ACHN (cell line): ENCODE measurements around the gene GH2.
"Not testable (repeated sequence)": the region's sequence is repeated elsewhere in the genome, so short reads cannot be mapped to it uniquely, and the experiment has no call there.

Experiments
- DNase-seq: peaks from one replicate; pipeline ENCODE4 v3.0.0-alpha.2; 2015
- in situ Hi-C: cut with HindIII; loops from 2 replicates; pipeline ENCODE4 v1.10.0; 2017; ENCODE audit warnings: low sequenced_read_pairs, low pct_ligation_motif_present, low pct_unique_long_range_greater_than_20kb

Gene GH2

GRCh38 chr17:63881935-63882601 is at the start of gene GH2:
Gene GH2 (minus strand): TSS chr17:63881944. CDS start chr17:63881801, 143 bp downstream.
- in situ Hi-C loops, result no loop called here
- DNase-seq, result peak; percentile 62

DNA sequence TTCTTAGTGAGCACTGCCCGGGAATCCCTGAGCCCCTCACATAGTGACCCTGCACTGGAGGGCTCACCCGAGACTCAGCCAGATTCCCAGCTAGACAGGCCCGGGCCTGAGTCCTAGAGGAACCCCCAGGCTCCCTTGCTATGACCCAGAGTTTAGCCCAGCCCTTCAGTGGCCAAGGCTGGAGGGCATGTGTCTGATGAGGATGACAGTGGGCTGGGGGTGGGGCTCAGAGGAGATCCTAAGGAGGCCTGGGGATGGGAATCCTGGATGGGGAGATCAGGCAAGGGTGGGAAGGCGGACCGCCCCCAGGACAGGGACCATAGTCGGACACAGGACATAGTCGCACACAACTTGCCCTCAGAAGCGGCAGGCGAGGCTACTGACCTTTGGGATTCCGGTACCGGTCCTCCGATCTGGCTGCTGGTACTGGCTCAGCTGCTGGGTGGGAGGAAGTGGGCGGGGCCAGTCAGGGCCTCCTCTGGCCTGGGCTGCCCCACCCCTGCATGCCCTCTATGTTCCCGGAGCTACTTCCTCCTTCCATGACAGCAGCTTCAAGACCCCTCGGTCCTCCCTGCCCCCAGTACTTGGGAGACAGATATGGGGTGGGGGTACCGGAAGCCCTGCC is 49.3 kb upstream of the GH2 start:
- in situ Hi-C loops, result no loop called here
- no peak for DNase-seq

DNA sequence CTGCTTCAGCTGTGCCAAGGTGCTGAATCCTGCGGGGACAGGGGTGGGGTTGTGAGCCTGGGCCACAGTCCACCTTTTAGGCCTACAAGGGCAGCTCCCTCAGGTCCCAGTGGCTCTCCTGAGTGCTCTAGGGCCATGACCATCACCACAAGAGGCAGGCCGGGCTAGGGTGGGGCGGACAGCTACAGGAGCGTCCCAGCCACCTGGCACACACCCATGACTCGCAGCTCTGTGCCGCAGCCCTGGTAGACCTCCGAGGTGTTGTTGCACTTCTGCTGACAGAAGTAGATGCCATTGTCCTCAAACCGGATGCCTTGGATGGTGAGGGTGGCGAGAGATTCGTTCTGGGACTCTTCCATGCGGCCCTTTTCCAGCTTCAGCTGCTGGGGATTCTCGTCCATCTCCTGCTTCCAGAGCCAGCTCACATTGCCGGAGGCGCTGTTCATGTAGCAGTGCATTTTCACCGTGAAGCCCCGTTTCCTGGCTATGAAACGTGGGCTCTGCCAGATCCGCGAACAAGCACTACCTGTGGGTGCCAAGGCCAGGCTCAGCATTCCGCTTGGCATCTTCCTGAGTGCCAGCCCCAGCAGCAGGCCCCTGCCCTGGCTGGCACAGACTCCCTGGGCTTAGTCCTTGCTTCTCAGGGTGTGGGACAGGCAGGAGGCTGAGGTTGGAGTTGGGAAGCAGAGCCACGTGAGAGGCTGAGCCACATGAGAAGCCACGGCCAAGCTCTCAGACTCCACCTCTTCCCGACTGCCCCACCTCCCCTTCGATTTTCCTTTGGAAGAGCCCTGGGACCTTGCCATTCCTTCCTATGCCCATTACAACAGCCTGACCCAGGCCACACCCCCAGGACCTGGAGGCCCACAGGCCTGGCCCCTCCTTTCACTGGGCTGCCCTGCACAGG is 48.4 kb upstream of the GH2 start:
- in situ Hi-C loops, result no loop called here
- DNase-seq, result no peak

GRCh38 chr17:63928966-63929695 is 47.4 kb upstream of the GH2 start:
- in situ Hi-C loops, result no loop called here
- DNase-seq, result no peak

DNA sequence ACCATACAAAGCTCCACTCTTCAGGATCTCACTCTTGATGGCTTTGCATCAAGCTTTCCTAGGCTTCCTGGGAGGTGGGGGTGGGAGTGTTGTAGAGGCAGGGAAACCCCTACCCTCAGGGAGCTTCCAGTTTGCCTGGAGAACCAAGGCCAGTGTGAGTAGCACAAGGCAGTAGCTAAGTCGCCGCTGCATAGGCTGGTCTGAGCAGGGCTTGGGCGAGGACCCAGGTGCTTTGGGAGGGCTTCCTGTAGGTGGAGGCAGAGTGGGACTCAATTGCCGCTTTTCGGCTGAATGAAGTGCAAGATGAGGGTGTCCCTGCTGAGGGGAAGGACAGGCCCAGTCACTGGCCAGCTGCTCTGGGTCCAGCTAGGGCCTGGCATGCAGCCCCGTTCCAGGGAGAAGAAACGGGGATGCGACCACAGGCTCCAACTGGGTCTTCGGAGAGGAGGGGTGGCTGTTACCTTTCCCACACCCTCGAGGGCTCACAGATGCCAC is 46.5 kb upstream of the GH2 start:
- no peak for DNase-seq

GRCh38 chr17:63927464-63928171 is 45.9 kb upstream of the GH2 start:
- in situ Hi-C loops, result no loop called here
- DNase-seq, result no peak

More for the DNA sequence above, 46.5 kb upstream of the GH2 start:
- in situ Hi-C loops, result no loop called here

DNA sequence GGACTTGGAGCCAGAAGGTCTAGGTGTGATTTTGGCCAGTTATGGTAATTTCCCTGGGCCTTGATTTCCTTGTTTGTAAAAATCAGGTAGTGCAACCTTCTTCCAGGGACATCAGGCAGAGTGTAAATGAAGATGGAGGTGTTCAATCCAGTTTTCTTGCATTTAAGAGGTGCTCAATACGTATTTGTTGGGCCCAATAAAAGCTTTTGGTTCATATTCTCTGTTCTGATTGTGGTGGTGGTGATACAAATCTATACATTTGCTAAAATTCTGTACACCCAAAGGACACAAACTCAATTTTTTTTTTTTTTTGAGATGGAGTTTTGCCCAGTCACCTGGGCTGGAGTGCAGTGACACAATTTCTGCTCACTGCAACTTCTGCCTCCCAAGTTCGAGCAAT is 44.4 kb upstream of the GH2 start:
- DNase-seq, result no peak
- in situ Hi-C loops, result no loop called here

DNA sequence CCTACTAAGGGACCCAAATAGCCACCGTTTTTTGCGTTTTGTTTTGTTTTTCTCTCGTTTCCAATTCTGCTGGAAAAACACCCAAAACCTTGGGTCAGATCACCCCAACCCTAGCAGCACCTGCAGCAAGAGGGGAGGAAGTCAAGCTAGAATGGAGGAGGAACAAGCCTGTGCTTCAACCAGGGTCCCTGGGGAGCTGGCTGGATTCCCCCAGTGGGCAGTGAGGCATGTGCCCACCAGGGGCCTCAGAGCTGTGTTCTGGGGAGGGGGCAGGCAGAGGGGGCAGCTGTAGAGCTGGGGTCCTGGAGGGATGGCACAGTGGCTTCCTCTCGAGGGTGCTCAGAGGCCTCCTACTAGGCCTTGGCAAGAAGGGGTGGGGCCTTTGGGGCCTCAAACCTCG is 43.9 kb upstream of the GH2 start:
- DNase-seq, result no peak
- in situ Hi-C loops, result no loop called here

- in situ Hi-C loops, DNase-seq: not testable (repeated sequence)
Observed at GRCh38 chr17:63922402-63922801, 40.7 kb upstream of the GH2 start.

DNA sequence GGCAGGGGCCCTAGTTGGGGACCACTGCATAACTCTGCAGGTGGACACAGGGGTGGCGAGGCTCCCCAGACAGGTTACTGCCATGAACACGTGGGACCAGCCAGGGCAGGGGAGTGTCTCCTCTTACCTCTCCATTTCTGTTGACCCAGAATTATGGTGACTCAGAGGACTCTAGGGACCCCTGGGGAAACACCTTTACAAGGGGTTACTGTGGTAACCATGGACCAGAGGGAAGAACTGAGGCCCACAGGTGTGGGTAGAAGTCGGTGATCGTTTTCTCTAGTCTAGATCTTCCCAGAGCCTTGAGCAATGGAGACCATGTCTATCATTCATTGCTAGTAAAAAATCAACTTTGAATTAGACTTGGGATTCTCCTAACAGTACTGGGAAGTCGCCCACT is 39.0 kb upstream of the GH2 start:
- in situ Hi-C loops, DNase-seq: not testable (repeated sequence)

DNA sequence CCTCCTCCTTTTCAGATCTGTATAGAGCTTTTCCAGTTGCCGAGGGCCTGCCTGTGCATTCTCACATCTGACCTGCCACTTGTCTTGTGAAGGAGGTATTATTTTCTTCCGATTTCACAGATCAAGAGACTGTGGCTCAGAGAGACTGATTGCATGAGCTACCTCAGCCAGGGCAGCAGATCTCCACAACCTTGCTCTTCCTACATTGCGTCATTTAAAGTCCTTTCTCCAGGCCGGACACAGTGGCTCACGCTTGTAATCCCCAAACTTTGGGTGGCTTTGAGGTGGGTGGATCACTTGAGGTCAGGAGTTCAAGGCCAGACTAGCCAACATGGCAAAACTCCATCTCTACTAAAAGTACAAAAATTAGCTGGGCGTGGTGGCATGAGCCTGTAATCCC is 38.3 kb upstream of the GH2 start:
- DNase-seq, in situ Hi-C loops: not testable (repeated sequence)

- in situ Hi-C loops, result no loop called here
- peak; percentile 65 for DNase-seq
Observed at GRCh38 chr17:63919311-63919723, 37.6 kb upstream of the GH2 start.

- in situ Hi-C loops, DNase-seq: not testable (repeated sequence)
Observed at GRCh38 chr17:63918789-63919305, 37.1 kb upstream of the GH2 start, which contains the start of gene GH1. Gene GH1 (minus strand): TSS chr17:63918839. CDS start chr17:63918776, 63 bp downstream.

DNA sequence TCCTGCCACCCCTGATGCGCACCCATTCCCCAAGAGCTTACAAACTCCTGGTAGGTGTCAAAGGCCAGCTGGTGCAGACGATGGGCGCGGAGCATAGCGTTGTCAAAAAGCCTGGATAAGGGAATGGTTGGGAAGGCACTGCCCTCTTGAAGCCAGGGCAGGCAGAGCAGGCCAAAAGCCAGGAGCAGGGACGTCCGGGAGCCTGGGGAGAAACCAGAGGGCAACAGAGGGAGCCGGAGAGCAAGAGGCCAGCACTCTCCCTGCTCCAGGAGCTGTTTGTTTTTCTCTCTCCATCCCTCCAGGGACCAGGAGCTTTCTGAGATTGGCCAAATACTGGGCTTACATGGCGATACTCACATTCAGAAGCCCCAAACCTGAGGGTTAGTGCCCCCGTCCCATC is 36.6 kb upstream of the GH2 start:
- peak; percentile 13 for DNase-seq
- in situ Hi-C loops, result no loop called here

DNA sequence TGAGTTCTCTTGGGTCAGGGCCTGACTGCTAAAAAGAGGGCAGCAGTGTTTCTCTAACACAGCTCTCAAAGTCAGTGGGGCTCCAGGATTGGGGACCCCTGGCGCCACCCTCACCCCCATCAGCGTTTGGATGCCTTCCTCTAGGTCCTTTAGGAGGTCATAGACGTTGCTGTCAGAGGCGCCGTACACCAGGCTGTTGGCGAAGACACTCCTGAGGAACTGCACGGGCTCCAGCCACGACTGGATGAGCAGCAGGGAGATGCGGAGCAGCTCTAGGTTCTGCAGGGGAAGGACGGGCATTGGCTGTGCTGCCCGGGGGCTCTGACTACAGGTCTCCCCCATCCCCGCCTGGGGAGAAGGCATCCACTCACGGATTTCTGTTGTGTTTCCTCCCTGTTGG is 35.9 kb upstream of the GH2 start:
- in situ Hi-C loops, result no loop called here

GRCh38 chr17:63917206-63917605 is 35.5 kb upstream of the GH2 start:
- in situ Hi-C loops, DNase-seq: not testable (repeated sequence)

More for the DNA sequence above, 35.9 kb upstream of the GH2 start:
- DNase-seq, result no peak

- no peak for DNase-seq
- in situ Hi-C loops, result no loop called here
Observed at GRCh38 chr17:63916566-63917185, 34.9 kb upstream of the GH2 start.
